GM12873 (cell line): ENCODE results near the gene DEPP1.

Source experiments
- CTCF ChIP-seq: IDR thresholded peaks from 2 replicates; pipeline ENCODE4 v1.5.1; 2012; ENCODE audit warnings: low read depth, mild to moderate bottlenecking, moderate library complexity, low read length, control low read depth; ENCODE audit not compliant: insufficient read depth; ENCODE audit errors: missing control alignments

Gene DEPP1

DNA sequence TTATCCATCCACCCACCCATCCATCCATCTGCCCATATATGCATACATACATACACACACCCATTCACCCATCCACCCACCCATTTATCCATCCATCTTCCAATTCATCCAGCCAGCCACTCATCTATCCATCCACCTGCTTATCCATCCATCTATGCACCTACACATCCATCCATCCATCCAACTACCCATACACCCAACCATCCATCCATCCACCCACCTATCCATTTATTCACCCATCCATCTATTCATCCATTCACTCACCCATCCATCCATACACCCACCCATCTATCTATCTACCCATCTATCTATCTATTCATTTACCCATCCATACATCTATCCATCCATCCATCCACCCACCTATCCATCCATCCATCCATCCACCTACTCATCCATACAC is 50.1 kb downstream of the DEPP1 start:
- TF ChIP-seq CTCF, result no peak

GRCh38 chr10:44927352-44927751 is 51.3 kb downstream of the DEPP1 start:
- TF ChIP-seq CTCF, result no peak

DNA sequence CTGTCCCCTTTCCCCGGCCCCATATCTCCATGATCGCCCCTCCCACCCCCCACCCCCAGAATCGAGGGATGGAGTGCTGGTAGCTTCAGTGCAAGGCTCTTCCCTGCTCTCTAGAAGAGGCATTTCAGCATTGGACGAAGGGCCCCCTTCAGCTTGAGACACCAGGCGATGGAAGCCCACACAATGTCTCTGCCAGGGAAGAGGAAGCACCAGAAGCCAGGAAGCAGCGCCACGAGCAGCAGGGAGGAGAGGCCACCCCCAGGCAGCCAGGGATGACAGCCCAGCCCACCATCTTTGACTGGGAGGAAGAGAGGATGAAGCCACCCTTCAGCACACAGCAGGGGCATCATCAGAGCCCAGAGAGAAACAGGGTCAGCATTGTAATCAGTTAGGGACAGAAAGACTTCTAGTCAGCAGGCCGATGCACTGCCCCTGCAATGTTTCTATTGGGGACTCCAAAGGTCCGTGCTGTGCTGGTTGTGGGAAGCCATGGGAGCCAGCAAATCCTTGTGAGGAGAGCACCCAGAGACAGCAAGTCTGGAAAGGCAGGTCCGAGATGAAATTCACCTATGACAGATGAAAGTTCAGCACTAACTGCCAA is 51.8 kb downstream of the DEPP1 start:
- no peak for TF ChIP-seq CTCF
